Glomerular endothelial cell (primary cell): ENCODE measurements around the gene FALEC. TPM values are rescaled to one million over a fixed set of nuclear protein-coding genes. Genes with fewer than 3 reads are reported as not detected.
"Not testable (repeated sequence)": the region's sequence is repeated elsewhere in the genome, so short reads cannot be mapped to it uniquely, and the experiment has no call there.

ENCODE experiments used
- DNase-seq: peaks from one replicate; pipeline ENCODE4 v3.0.0-alpha.2; 2011; ENCODE audit warnings: low read depth, low spot score; ENCODE audit errors: extremely low read depth
- total RNA-seq: library from RNA; depleted of rRNA; stranded (reverse); fragments of >200 nt; gene quantifications from 2 replicates; pipeline ENCODE4 v1.2.3, GENCODE V29; 2015

FALEC gene
- total RNA-seq, 1 donor from 2014 or later: not detected

- no peak for DNase-seq
Measured at GRCh38 chr1:150558303-150558704, 42.8 kb downstream of the FALEC start.

- no peak for DNase-seq
Measured at GRCh38 chr1:150558761-150559655, 43.5 kb downstream of the FALEC start.

- no peak for DNase-seq
Measured at GRCh38 chr1:150559656-150560010, 44.1 kb downstream of the FALEC start.

GRCh38 chr1:150560011-150560438 lies 44.5 kb downstream of the FALEC start:
- DNase-seq: no peak

GRCh38 chr1:150560576-150561253 lies 45.2 kb downstream of the FALEC start:
- no peak for DNase-seq

GRCh38 chr1:150561254-150561973 lies 45.9 kb downstream of the FALEC start:
- DNase-seq: no peak

- no peak for DNase-seq
Measured at GRCh38 chr1:150561974-150562445, 46.5 kb downstream of the FALEC start.

GRCh38 chr1:150562446-150563339 lies 47.1 kb downstream of the FALEC start:
- no peak for DNase-seq

- DNase-seq: no peak
Measured at GRCh38 chr1:150563340-150564038, 47.9 kb downstream of the FALEC start.

GRCh38 chr1:150564051-150564991 lies 48.8 kb downstream of the FALEC start:
- no peak for DNase-seq

- not testable (repeated sequence) for DNase-seq
Measured at GRCh38 chr1:150565240-150565991, 49.9 kb downstream of the FALEC start.

GRCh38 chr1:150566589-150567340 lies 51.2 kb downstream of the FALEC start:
- DNase-seq: no peak

GRCh38 chr1:150567341-150567716 lies 51.8 kb downstream of the FALEC start:
- no peak for DNase-seq

GRCh38 chr1:150567717-150568593 lies 52.4 kb downstream of the FALEC start:
- no peak for DNase-seq

- DNase-seq: no peak
Measured at GRCh38 chr1:150568594-150568966, 53.0 kb downstream of the FALEC start.
